Measurements from ENCODE around the gene PTPRG.

PTPRG gene

DNA sequence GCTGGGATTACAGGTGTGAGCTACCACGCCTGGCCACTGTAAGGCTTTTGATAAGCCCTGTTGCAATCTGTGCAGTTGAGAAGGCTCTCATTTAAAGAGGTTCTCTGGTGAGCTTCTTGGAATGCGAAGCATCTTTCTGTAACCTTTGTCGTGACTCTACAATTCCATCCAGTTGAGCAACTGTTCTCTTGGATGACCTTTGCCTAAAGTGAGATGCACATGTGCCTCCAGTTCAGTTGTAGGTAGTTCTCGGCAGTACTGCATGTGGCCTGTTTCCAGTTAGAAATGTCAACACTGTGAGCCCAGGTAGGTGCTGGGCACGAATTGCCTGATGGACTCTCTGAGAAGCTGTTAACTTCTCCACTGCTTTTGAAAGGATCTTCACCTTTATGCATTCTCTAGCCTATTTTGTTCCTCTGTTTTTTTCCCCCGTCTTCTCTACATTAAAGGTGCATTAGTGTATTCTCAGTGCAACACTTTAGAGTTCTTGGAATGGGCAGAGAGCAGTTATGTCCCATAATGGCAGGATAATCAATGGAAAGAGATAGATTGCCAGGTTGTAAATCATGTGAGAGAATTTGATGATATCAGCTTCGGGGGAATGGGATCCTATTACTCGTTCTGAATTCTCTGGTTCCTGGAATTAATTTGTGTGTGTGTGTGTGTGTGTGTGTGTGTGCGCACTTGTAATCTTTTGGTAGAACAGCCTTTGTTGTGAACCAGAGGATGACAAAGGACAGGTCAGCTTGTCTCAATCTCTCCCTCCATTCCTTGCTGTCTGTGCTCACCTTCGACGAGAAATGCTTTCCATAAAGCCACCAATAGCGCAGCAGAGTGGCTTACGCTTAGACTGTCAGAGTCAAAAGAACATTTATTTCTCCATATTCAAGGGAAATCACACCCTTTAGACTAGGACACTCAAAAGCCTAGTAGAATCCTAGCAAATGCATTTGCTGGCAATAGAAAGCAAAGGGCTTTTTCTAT lies 51.1 kb downstream of the PTPRG start:
- Histone ChIP-seq H3K27ac (no peak overlapping the region), H3K27me3 (no peaks in the 10 kb centered on the region), H3K4me3 (no peak overlapping the region), H3K4me1 (no peaks in the 10 kb centered on the region), H3K9ac (no peak overlapping the region), H3K4me2 (no peak overlapping the region), H3K9me3 (replicated peaks in 1 of 11) (no peaks in the 10 kb centered on the region), H4K20me1 (peaks cover 0 to 40% (median 3%) of the 10 kb centered on the region in 11 experiments; a peak in 8 of 22 replicates), H3K36me3 (peaks cover 0 to 32% (median 8%) of the 10 kb centered on the region in 11 experiments; a peak in 7 of 22 replicates)
- no peak for TF ChIP-seq Cebpa-rat (IDR thresholded peaks at IDR 0.05)

DNA sequence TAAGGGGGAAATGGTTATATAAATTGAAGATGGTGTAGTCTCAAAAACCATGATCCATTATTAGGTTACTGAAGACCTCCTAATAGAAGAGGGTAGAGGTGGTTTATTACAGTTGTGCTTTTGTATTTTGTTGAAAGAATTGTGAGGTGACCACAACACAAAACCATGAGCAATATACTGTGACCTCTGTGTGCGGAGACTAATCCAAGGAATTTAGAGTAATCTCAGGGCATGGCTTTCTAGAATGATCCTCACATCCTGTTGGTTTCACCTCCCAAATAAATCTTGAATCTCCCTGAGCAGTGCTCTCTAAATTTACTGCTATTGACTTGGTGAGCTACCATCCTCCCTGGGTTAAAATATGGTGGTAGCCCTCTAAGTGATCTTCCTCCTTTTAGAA lies 52.3 kb downstream of the PTPRG start:
- no peak for TF ChIP-seq Cebpa-rat (IDR thresholded peaks at IDR 0.05)
- Histone ChIP-seq H3K27me3 (no peaks in the 10 kb centered on the region), H4K20me1 (peaks cover 0 to 29% (median 7%) of the 10 kb centered on the region in 11 experiments; a peak in 8 of 22 replicates), H3K36me3 (peaks cover 0 to 37% (median 8%) of the 10 kb centered on the region in 11 experiments; a peak in 7 of 22 replicates), H3K4me2 (no peak overlapping the region), H3K9ac (no peak overlapping the region), H3K4me1 (no peaks in the 10 kb centered on the region), H3K9me3 (replicated peaks in 1 of 11) (no peaks in the 10 kb centered on the region), H3K4me3 (no peak overlapping the region), H3K27ac (no peak overlapping the region)

- H3K27me3 ChIP-seq = no peaks in the 10 kb centered on the region
- H3K27ac ChIP-seq = no peak overlapping the region
- H3K9ac ChIP-seq = no peak overlapping the region
- H3K9me3 ChIP-seq (replicated peaks in 1 of 11) = no peaks in the 10 kb centered on the region
- TF ChIP-seq Cebpa-rat (IDR thresholded peaks at IDR 0.05) = no peak
- no peaks in the 10 kb centered on the region for H3K4me1 ChIP-seq
- peaks cover 0 to 26% (median 0%) of the 10 kb centered on the region in 11 experiments; a peak in 5 of 22 replicates for H4K20me1 ChIP-seq
- no peak overlapping the region for H3K4me3 ChIP-seq
- H3K36me3 ChIP-seq = peaks cover 0 to 37% (median 8%) of the 10 kb centered on the region in 11 experiments; a peak in 7 of 22 replicates
- H3K4me2 ChIP-seq = no peak overlapping the region
Measured at GRCh38 chr3:61615643-61616042, 54.3 kb downstream of the PTPRG start.

- H3K4me3 ChIP-seq = no peak overlapping the region
- H3K27ac ChIP-seq = no peak overlapping the region
- no peaks in the 10 kb centered on the region for H3K27me3 ChIP-seq
- H3K4me2 ChIP-seq = no peak overlapping the region
- no peak overlapping the region for H3K9ac ChIP-seq
- peaks cover 0 to 37% (median 8%) of the 10 kb centered on the region in 11 experiments; a peak in 7 of 22 replicates for H3K36me3 ChIP-seq
- no peaks in the 10 kb centered on the region for H3K9me3 ChIP-seq (replicated peaks in 1 of 11)
- no peaks in the 10 kb centered on the region for H3K4me1 ChIP-seq
- no peak for TF ChIP-seq Cebpa-rat (IDR thresholded peaks at IDR 0.05)
- H4K20me1 ChIP-seq = peaks cover 0 to 26% (median 0%) of the 10 kb centered on the region in 11 experiments; a peak in 6 of 22 replicates
Measured at GRCh38 chr3:61616586-61616985, 55.2 kb downstream of the PTPRG start.

GRCh38 chr3:61617041-61617440 lies 55.7 kb downstream of the PTPRG start:
- H3K4me1 ChIP-seq = no peaks in the 10 kb centered on the region
- H3K36me3 ChIP-seq = peaks cover 0 to 39% (median 8%) of the 10 kb centered on the region in 11 experiments; a peak in 7 of 22 replicates
- no peak overlapping the region for H3K9ac ChIP-seq
- H3K4me2 ChIP-seq = no peak overlapping the region
- peaks cover 0 to 23% (median 0%) of the 10 kb centered on the region in 11 experiments; a peak in 6 of 22 replicates for H4K20me1 ChIP-seq
- TF ChIP-seq Cebpa-rat (IDR thresholded peaks at IDR 0.05) = no peak
- no peaks in the 10 kb centered on the region for H3K9me3 ChIP-seq (replicated peaks in 1 of 11)
- H3K4me3 ChIP-seq = no peak overlapping the region
- H3K27ac ChIP-seq = no peak overlapping the region
- H3K27me3 ChIP-seq = no peaks in the 10 kb centered on the region

DNA sequence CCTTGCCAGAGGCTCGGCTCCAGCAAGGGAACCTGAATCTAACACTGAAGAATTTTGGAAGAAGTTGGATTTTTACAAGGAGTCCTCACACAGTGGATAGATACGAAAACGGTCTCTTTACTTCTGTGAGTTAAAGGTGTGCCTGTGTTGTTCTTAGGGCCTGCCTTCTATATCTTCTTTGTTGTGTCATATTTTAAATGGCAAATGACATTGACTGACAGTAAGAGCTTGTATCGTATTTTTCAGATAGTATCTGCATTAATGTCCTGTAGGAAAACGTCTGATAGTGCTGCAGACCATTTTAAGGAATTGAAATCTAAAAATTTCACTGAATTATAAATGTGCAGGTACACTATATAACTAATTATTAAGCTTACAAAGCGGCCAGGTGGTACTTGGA lies 56.3 kb downstream of the PTPRG start:
- Histone ChIP-seq H3K4me3 (no peak overlapping the region), H3K4me1 (no peaks in the 10 kb centered on the region), H3K4me2 (no peak overlapping the region), H3K9ac (no peak overlapping the region), H3K36me3 (peaks cover 0 to 45% (median 8%) of the 10 kb centered on the region in 11 experiments; a peak in 8 of 22 replicates), H4K20me1 (peaks cover 0 to 17% (median 0%) of the 10 kb centered on the region in 11 experiments; a peak in 5 of 22 replicates), H3K9me3 (replicated peaks in 1 of 11) (no peaks in the 10 kb centered on the region), H3K27me3 (no peaks in the 10 kb centered on the region), H3K27ac (no peak overlapping the region)
- no peak for TF ChIP-seq Cebpa-rat (IDR thresholded peaks at IDR 0.05)

GRCh38 chr3:61618231-61618630 lies 56.9 kb downstream of the PTPRG start:
- TF ChIP-seq Cebpa-rat (IDR thresholded peaks at IDR 0.05) = no peak
- Histone ChIP-seq H3K4me2 (no peak overlapping the region), H3K36me3 (peaks cover 0 to 51% (median 8%) of the 10 kb centered on the region in 11 experiments; a peak in 11 of 22 replicates), H3K9me3 (replicated peaks in 1 of 11) (no peaks in the 10 kb centered on the region), H3K4me3 (no peak overlapping the region), H3K9ac (no peak overlapping the region), H3K27ac (no peak overlapping the region), H4K20me1 (peaks cover 0 to 13% (median 0%) of the 10 kb centered on the region in 11 experiments; a peak in 5 of 22 replicates), H3K27me3 (no peaks in the 10 kb centered on the region), H3K4me1 (no peaks in the 10 kb centered on the region)

GRCh38 chr3:61618871-61619270 lies 57.5 kb downstream of the PTPRG start:
- peaks cover 0 to 58% (median 12%) of the 10 kb centered on the region in 11 experiments; a peak in 13 of 22 replicates for H3K36me3 ChIP-seq
- no peaks in the 10 kb centered on the region for H3K4me1 ChIP-seq
- peaks cover 0 to 2% (median 0%) of the 10 kb centered on the region in 11 experiments; a peak in 2 of 22 replicates for H3K9me3 ChIP-seq (replicated peaks in 1 of 11)
- TF ChIP-seq Cebpa-rat (IDR thresholded peaks at IDR 0.05) = no peak
- no peak overlapping the region for H3K9ac ChIP-seq
- H4K20me1 ChIP-seq = peaks cover 0 to 13% (median 0%) of the 10 kb centered on the region in 11 experiments; a peak in 5 of 22 replicates
- H3K27ac ChIP-seq = no peak overlapping the region
- no peak overlapping the region for H3K4me3 ChIP-seq
- no peaks in the 10 kb centered on the region for H3K27me3 ChIP-seq
- no peak overlapping the region for H3K4me2 ChIP-seq

DNA sequence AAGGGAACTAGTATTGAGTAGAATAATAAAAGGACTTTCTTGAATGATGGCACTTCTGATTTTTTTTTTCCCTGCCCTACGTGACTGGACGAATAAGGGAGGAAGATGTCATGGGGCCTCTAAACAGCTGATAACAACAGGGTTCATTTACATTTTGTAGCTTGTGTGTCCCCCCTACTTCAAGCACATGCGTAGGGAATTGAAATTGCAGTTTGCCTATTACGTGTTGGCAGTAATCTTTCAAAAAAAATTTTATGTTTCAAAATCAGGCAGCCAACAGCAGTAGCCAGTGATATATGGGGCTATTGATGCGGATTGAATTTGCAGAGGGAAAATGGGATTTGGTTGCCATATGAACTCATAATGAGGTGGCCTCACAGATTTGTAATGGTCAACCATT lies 58.7 kb downstream of the PTPRG start:
- peaks cover 0 to 61% (median 15%) of the 10 kb centered on the region in 11 experiments; a peak in 14 of 22 replicates for H3K36me3 ChIP-seq

More for the DNA sequence above, 58.7 kb downstream of the PTPRG start:
- Histone ChIP-seq H3K9me3 (replicated peaks in 1 of 11) (peaks cover 0 to 6% (median 0%) of the 10 kb centered on the region in 11 experiments; a peak in 3 of 22 replicates), H4K20me1 (peaks cover 0 to 13% (median 0%) of the 10 kb centered on the region in 11 experiments; a peak in 5 of 22 replicates), H3K4me1 (no peaks in the 10 kb centered on the region), H3K4me3 (no peak overlapping the region), H3K27ac (no peak overlapping the region), H3K27me3 (no peaks in the 10 kb centered on the region), H3K4me2 (no peak overlapping the region), H3K9ac (no peak overlapping the region)
- TF ChIP-seq Cebpa-rat (IDR thresholded peaks at IDR 0.05) = no peak

Measured in BLaER1 treated with 17β-estradiol and CSF1 and Interleukin-3, amounts not matched to agents 10 nM and 100 nM (cell line).